ENCODE measurements around the gene RHBDD1.

RHBDD1 gene

GRCh38 chr2:226800941-226801784 is 34.7 kb upstream of the RHBDD1 start:
- Histone ChIP-seq H4K5ac (ENCODE audit: low read length) (no peak overlapping the region), H3K4me1 (ENCODE audit: control insufficient read depth, low read depth, low read length) (peaks cover 4% of the 10 kb centered on the region), H2BK120ac (ENCODE audit: low read depth, low read length) (no peak overlapping the region), H3K23ac (ENCODE audit: low read length) (no peak overlapping the region), H2BK15ac (replicated peaks; ENCODE audit: low read depth) (no peak overlapping the region), H3K79me2 (ENCODE audit: control insufficient read depth, insufficient read depth, low read length) (peaks cover 27% of the 10 kb centered on the region), H4K8ac (ENCODE audit: low read depth, low read length) (no peak overlapping the region), H3K36me3 (ENCODE audit: control insufficient read depth, insufficient read depth, low read length) (no peaks in the 10 kb centered on the region), H3K27me3 (ENCODE audit: insufficient read depth, low read length, poor library complexity) (no peaks in the 10 kb centered on the region), H3K27ac (ENCODE audit: low read depth, low read length) (no peak overlapping the region), H3K9ac (ENCODE audit: low read length) (peak overlapping the region; percentile 74), H3K4ac (ENCODE audit: low read depth, low read length) (peak overlapping the region; percentile 4), H3K4me3 (ENCODE audit: low read length) (peak overlapping the region; percentile 81), H3K18ac (ENCODE audit: low read length) (no peak overlapping the region), H3K79me1 (ENCODE audit: low read length) (peaks cover 5% of the 10 kb centered on the region), H2BK5ac (ENCODE audit: low read length) (no peak overlapping the region), H2AK5ac (ENCODE audit: low read length) (no peak overlapping the region), H3K56ac (ENCODE audit: low read length) (peak overlapping the region; percentile 92), H3K4me2 (ENCODE audit: low read length) (peak overlapping the region; percentile 91)
- no CpG with 5 or more reads among the region's 33 CpGs for WGBS (ENCODE audit: extremely low coverage, insufficient coverage, low lambda C conversion rate)
- DNase-seq: peak; percentile 94

- Histone ChIP-seq H3K36me3 (ENCODE audit: control insufficient read depth, insufficient read depth, low read length) (no peaks in the 10 kb centered on the region), H2AK5ac (ENCODE audit: low read length) (no peak overlapping the region), H3K23ac (ENCODE audit: low read length) (no peak overlapping the region), H3K56ac (ENCODE audit: low read length) (no peak overlapping the region), H3K4me1 (ENCODE audit: control insufficient read depth, low read depth, low read length) (peaks cover 4% of the 10 kb centered on the region), H3K9ac (ENCODE audit: low read length) (no peak overlapping the region), H4K8ac (ENCODE audit: low read depth, low read length) (no peak overlapping the region), H2BK15ac (replicated peaks; ENCODE audit: low read depth) (no peak overlapping the region), H3K79me2 (ENCODE audit: control insufficient read depth, insufficient read depth, low read length) (peaks cover 13% of the 10 kb centered on the region), H2BK5ac (ENCODE audit: low read length) (no peak overlapping the region), H3K4ac (ENCODE audit: low read depth, low read length) (no peak overlapping the region), H2BK120ac (ENCODE audit: low read depth, low read length) (no peak overlapping the region), H4K5ac (ENCODE audit: low read length) (no peak overlapping the region), H3K4me3 (ENCODE audit: low read length) (no peak overlapping the region), H3K79me1 (ENCODE audit: low read length) (peaks cover under 1% of the 10 kb centered on the region), H3K27ac (ENCODE audit: low read depth, low read length) (no peak overlapping the region), H3K27me3 (ENCODE audit: insufficient read depth, low read length, poor library complexity) (no peaks in the 10 kb centered on the region), H3K4me2 (ENCODE audit: low read length) (no peak overlapping the region), H3K18ac (ENCODE audit: low read length) (no peak overlapping the region)
- no CpG with 5 or more reads among the region's 4 CpGs for WGBS (ENCODE audit: extremely low coverage, insufficient coverage, low lambda C conversion rate)
- DNase-seq: peak; percentile 67
These were observed 33.3 kb upstream of the RHBDD1 start for GRCh38 chr2:226802573-226802972.

- H4K5ac ChIP-seq (ENCODE audit: low read length): no peak overlapping the region
These were observed 32.4 kb upstream of the RHBDD1 start for GRCh38 chr2:226803410-226803809.

GRCh38 chr2:226813148-226813701 is 22.6 kb upstream of the RHBDD1 start:
- Histone ChIP-seq H4K5ac (ENCODE audit: low read length) (no peak overlapping the region), H3K79me2 (ENCODE audit: control insufficient read depth, insufficient read depth, low read length) (no peaks in the 10 kb centered on the region), H3K18ac (ENCODE audit: low read length) (no peak overlapping the region), H2BK15ac (replicated peaks; ENCODE audit: low read depth) (no peak overlapping the region), H3K56ac (ENCODE audit: low read length) (no peak overlapping the region), H4K8ac (ENCODE audit: low read depth, low read length) (no peak overlapping the region), H2AK5ac (ENCODE audit: low read length) (no peak overlapping the region), H3K23ac (ENCODE audit: low read length) (no peak overlapping the region), H3K4ac (ENCODE audit: low read depth, low read length) (no peak overlapping the region), H2BK120ac (ENCODE audit: low read depth, low read length) (no peak overlapping the region), H3K4me2 (ENCODE audit: low read length) (no peak overlapping the region), H3K79me1 (ENCODE audit: low read length) (no peaks in the 10 kb centered on the region), H3K36me3 (ENCODE audit: control insufficient read depth, insufficient read depth, low read length) (no peaks in the 10 kb centered on the region), H3K27me3 (ENCODE audit: insufficient read depth, low read length, poor library complexity) (no peaks in the 10 kb centered on the region), H3K9ac (ENCODE audit: low read length) (no peak overlapping the region), H3K4me3 (ENCODE audit: low read length) (no peak overlapping the region), H2BK5ac (ENCODE audit: low read length) (no peak overlapping the region), H3K27ac (ENCODE audit: low read depth, low read length) (no peak overlapping the region), H3K4me1 (ENCODE audit: control insufficient read depth, low read depth, low read length) (no peaks in the 10 kb centered on the region)
- WGBS (ENCODE audit: extremely low coverage, insufficient coverage, low lambda C conversion rate): no CpG with 5 or more reads among the region's 1 CpG
- peak; percentile 57 for DNase-seq

More at GRCh38 chr2:226803410-226803809, 32.4 kb upstream of the RHBDD1 start:
- Histone ChIP-seq H3K18ac (ENCODE audit: low read length) (no peak overlapping the region), H3K27ac (ENCODE audit: low read depth, low read length) (no peak overlapping the region), H4K8ac (ENCODE audit: low read depth, low read length) (no peak overlapping the region), H3K4me3 (ENCODE audit: low read length) (no peak overlapping the region), H3K4ac (ENCODE audit: low read depth, low read length) (no peak overlapping the region), H3K79me2 (ENCODE audit: control insufficient read depth, insufficient read depth, low read length) (peaks cover 5% of the 10 kb centered on the region), H2BK5ac (ENCODE audit: low read length) (no peak overlapping the region), H3K4me1 (ENCODE audit: control insufficient read depth, low read depth, low read length) (peaks cover 4% of the 10 kb centered on the region), H3K4me2 (ENCODE audit: low read length) (no peak overlapping the region), H3K23ac (ENCODE audit: low read length) (no peak overlapping the region), H2AK5ac (ENCODE audit: low read length) (no peak overlapping the region), H2BK15ac (replicated peaks; ENCODE audit: low read depth) (no peak overlapping the region), H3K56ac (ENCODE audit: low read length) (no peak overlapping the region), H3K27me3 (ENCODE audit: insufficient read depth, low read length, poor library complexity) (no peaks in the 10 kb centered on the region), H2BK120ac (ENCODE audit: low read depth, low read length) (no peak overlapping the region), H3K36me3 (ENCODE audit: control insufficient read depth, insufficient read depth, low read length) (no peaks in the 10 kb centered on the region), H3K79me1 (ENCODE audit: low read length) (no peaks in the 10 kb centered on the region), H3K9ac (ENCODE audit: low read length) (no peak overlapping the region)
- whole genome bisulfite sequencing (ENCODE audit: extremely low coverage, insufficient coverage, low lambda C conversion rate): no CpG with 5 or more reads among the region's 1 CpG
- no peak for DNase-seq

GRCh38 chr2:226818930-226819329 is 16.9 kb upstream of the RHBDD1 start:
- Histone ChIP-seq H2BK5ac (ENCODE audit: low read length) (no peak overlapping the region), H4K8ac (ENCODE audit: low read depth, low read length) (no peak overlapping the region), H3K27me3 (ENCODE audit: insufficient read depth, low read length, poor library complexity) (no peaks in the 10 kb centered on the region), H3K56ac (ENCODE audit: low read length) (no peak overlapping the region), H3K27ac (ENCODE audit: low read depth, low read length) (no peak overlapping the region), H3K4me3 (ENCODE audit: low read length) (no peak overlapping the region), H2BK120ac (ENCODE audit: low read depth, low read length) (no peak overlapping the region), H2BK15ac (replicated peaks; ENCODE audit: low read depth) (no peak overlapping the region), H3K79me1 (ENCODE audit: low read length) (no peaks in the 10 kb centered on the region), H2AK5ac (ENCODE audit: low read length) (no peak overlapping the region), H3K4me1 (ENCODE audit: control insufficient read depth, low read depth, low read length) (no peaks in the 10 kb centered on the region), H3K4me2 (ENCODE audit: low read length) (no peak overlapping the region), H3K9ac (ENCODE audit: low read length) (no peak overlapping the region), H3K4ac (ENCODE audit: low read depth, low read length) (no peak overlapping the region), H3K79me2 (ENCODE audit: control insufficient read depth, insufficient read depth, low read length) (no peaks in the 10 kb centered on the region), H3K23ac (ENCODE audit: low read length) (no peak overlapping the region), H3K36me3 (ENCODE audit: control insufficient read depth, insufficient read depth, low read length) (no peaks in the 10 kb centered on the region), H3K18ac (ENCODE audit: low read length) (no peak overlapping the region), H4K5ac (ENCODE audit: low read length) (no peak overlapping the region)
- WGBS (ENCODE audit: extremely low coverage, insufficient coverage, low lambda C conversion rate): no CpG with 5 or more reads among the region's 3 CpGs
- DNase-seq: no peak
